KOPT-K1 (cell line): ENCODE results near the gene RAB3B.

ENCODE experiments used
- H3K27ac ChIP-seq: fragments of 200-600 bp; sonication (generic); 2 replicates; pipeline ENCODE4 v1.5.1; 2016; ENCODE audit warnings: antibody characterized with exemption, mild to moderate bottlenecking, low read depth, low read length; ENCODE audit not compliant: poor library complexity, severe bottlenecking
- H3K36me3 ChIP-seq: fragments of 200-600 bp; sonication (generic); 2 replicates; pipeline ENCODE4 v1.5.1; 2017; ENCODE audit warnings: antibody characterized with exemption, mild to moderate bottlenecking, low read length, moderate library complexity; ENCODE audit not compliant: insufficient read depth
- H3K9me3 ChIP-seq: fragments of 200-600 bp; sonication (generic); 2 replicates; pipeline ENCODE4 v1.5.1; 2017; ENCODE audit warnings: antibody characterized with exemption, low read length, mild to moderate bottlenecking; ENCODE audit not compliant: insufficient read depth, poor library complexity, severe bottlenecking

The RAB3B gene

GRCh38 chr1:51953079-51953478 lies 37.4 kb downstream of the RAB3B start:
- H3K36me3 ChIP-seq, result no peaks in the 10 kb centered on the region
- peaks cover 14% of the 10 kb centered on the region for H3K9me3 ChIP-seq
- H3K27ac ChIP-seq, result no peak overlapping the region

GRCh38 chr1:51952638-51953037 lies 37.9 kb downstream of the RAB3B start:
- no peaks in the 10 kb centered on the region for H3K36me3 ChIP-seq
- peaks cover 14% of the 10 kb centered on the region for H3K9me3 ChIP-seq
- no peak overlapping the region for H3K27ac ChIP-seq

GRCh38 chr1:51950701-51951100 lies 39.8 kb downstream of the RAB3B start:
- peaks cover 14% of the 10 kb centered on the region for H3K9me3 ChIP-seq
- no peaks in the 10 kb centered on the region for H3K36me3 ChIP-seq
- no peak overlapping the region for H3K27ac ChIP-seq

GRCh38 chr1:51949014-51949702 lies 41.3 kb downstream of the RAB3B start:
- Histone ChIP-seq H3K9me3 (peaks cover 14% of the 10 kb centered on the region), H3K27ac (no peak overlapping the region), H3K36me3 (no peaks in the 10 kb centered on the region)

GRCh38 chr1:51948491-51948915 lies 42.0 kb downstream of the RAB3B start:
- no peaks in the 10 kb centered on the region for H3K36me3 ChIP-seq
- H3K27ac ChIP-seq, result no peak overlapping the region
- H3K9me3 ChIP-seq, result peaks cover 14% of the 10 kb centered on the region

GRCh38 chr1:51946300-51946699 lies 44.2 kb downstream of the RAB3B start:
- Histone ChIP-seq H3K27ac (no peak overlapping the region), H3K36me3 (no peaks in the 10 kb centered on the region), H3K9me3 (peaks cover 23% of the 10 kb centered on the region)

- Histone ChIP-seq H3K36me3 (no peaks in the 10 kb centered on the region), H3K27ac (no peak overlapping the region), H3K9me3 (peaks cover 29% of the 10 kb centered on the region)
Measured at GRCh38 chr1:51945591-51945990, 44.9 kb downstream of the RAB3B start.

GRCh38 chr1:51942281-51942680 lies 48.2 kb downstream of the RAB3B start:
- H3K27ac ChIP-seq, result no peak overlapping the region
- no peaks in the 10 kb centered on the region for H3K36me3 ChIP-seq
- H3K9me3 ChIP-seq, result peaks cover 15% of the 10 kb centered on the region

GRCh38 chr1:51941528-51941927 lies 49.0 kb downstream of the RAB3B start:
- Histone ChIP-seq H3K36me3 (no peaks in the 10 kb centered on the region), H3K9me3 (peaks cover 15% of the 10 kb centered on the region), H3K27ac (no peak overlapping the region)

- H3K36me3 ChIP-seq, result no peaks in the 10 kb centered on the region
- H3K27ac ChIP-seq, result no peak overlapping the region
- peaks cover 14% of the 10 kb centered on the region for H3K9me3 ChIP-seq
Measured at GRCh38 chr1:51937112-51937511, 53.4 kb downstream of the RAB3B start.

GRCh38 chr1:51936531-51936930 lies 54.0 kb downstream of the RAB3B start:
- Histone ChIP-seq H3K9me3 (peaks cover 8% of the 10 kb centered on the region), H3K36me3 (no peaks in the 10 kb centered on the region)

GRCh38 chr1:51933344-51933743 lies 57.2 kb downstream of the RAB3B start:
- H3K36me3 ChIP-seq, result no peaks in the 10 kb centered on the region
- no peak overlapping the region for H3K27ac ChIP-seq
- no peaks in the 10 kb centered on the region for H3K9me3 ChIP-seq

More at GRCh38 chr1:51936531-51936930, 54.0 kb downstream of the RAB3B start:
- no peak overlapping the region for H3K27ac ChIP-seq

- H3K27ac ChIP-seq, result no peak overlapping the region
- no peaks in the 10 kb centered on the region for H3K36me3 ChIP-seq
Measured at GRCh38 chr1:51930329-51930728, 60.2 kb downstream of the RAB3B start.

GRCh38 chr1:51928896-51929295 lies 61.6 kb downstream of the RAB3B start:
- Histone ChIP-seq H3K36me3 (no peaks in the 10 kb centered on the region), H3K9me3 (no peaks in the 10 kb centered on the region), H3K27ac (no peak overlapping the region)

More at GRCh38 chr1:51930329-51930728, 60.2 kb downstream of the RAB3B start:
- no peaks in the 10 kb centered on the region for H3K9me3 ChIP-seq

- Histone ChIP-seq H3K9me3 (no peaks in the 10 kb centered on the region), H3K27ac (no peak overlapping the region), H3K36me3 (no peaks in the 10 kb centered on the region)
Measured at GRCh38 chr1:51927029-51927428, 63.5 kb downstream of the RAB3B start.

- Histone ChIP-seq H3K36me3 (no peaks in the 10 kb centered on the region), H3K27ac (no peak overlapping the region), H3K9me3 (no peaks in the 10 kb centered on the region)
Measured at GRCh38 chr1:51926171-51926812, 64.2 kb downstream of the RAB3B start.
